Adipocyte (in vitro differentiated cells): ENCODE data around the gene ACVR1.

Source experiments
- DNase-seq: peaks from one replicate; pipeline ENCODE4 v3.0.0-alpha.2; 2015; ENCODE audit warnings: low read depth
- H3K27me3 ChIP-seq: replicated peaks from 2 replicates; pipeline ENCODE4 v1.7.0; 2013; ENCODE audit warnings: mild to moderate bottlenecking, low read length, moderate library complexity; ENCODE audit not compliant: control insufficient read depth, insufficient read depth
- H3K36me3 ChIP-seq: 2 replicates; pipeline ENCODE4 v1.7.0; 2013; ENCODE audit warnings: low read length, mild to moderate bottlenecking, moderate library complexity; ENCODE audit not compliant: control insufficient read depth, insufficient read depth, severe bottlenecking
- H3K4me1 ChIP-seq: 2 replicates; pipeline ENCODE4 v1.7.0; 2013; ENCODE audit warnings: mild to moderate bottlenecking, low read length, moderate library complexity; ENCODE audit not compliant: control insufficient read depth, insufficient read depth
- H3K4me3 ChIP-seq: 2 replicates; pipeline ENCODE4 v1.7.0; 2013; ENCODE audit warnings: mild to moderate bottlenecking, low read length, moderate library complexity
- H3K9ac ChIP-seq: 2 replicates; pipeline ENCODE4 v1.7.0; 2013; ENCODE audit warnings: mild to moderate bottlenecking, low read length, moderate library complexity
- H3K9me3 ChIP-seq: 2 replicates; pipeline ENCODE4 v1.7.0; 2013; ENCODE audit warnings: mild to moderate bottlenecking, low read length, moderate library complexity; ENCODE audit not compliant: control insufficient read depth

ACVR1 gene

GRCh38 chr2:157872791-157873190, 3.3 kb downstream of the ACVR1 start:
- DNase-seq, result no peak
- no peak overlapping the region for H3K9ac ChIP-seq
- H3K4me3 ChIP-seq, result no peak overlapping the region
- H3K9me3 ChIP-seq, result no peaks in the 10 kb centered on the region
- peaks cover 17% of the 10 kb centered on the region for H3K4me1 ChIP-seq
- no peaks in the 10 kb centered on the region for H3K27me3 ChIP-seq
- no peaks in the 10 kb centered on the region for H3K36me3 ChIP-seq

- Histone ChIP-seq H3K9me3 (no peaks in the 10 kb centered on the region), H3K27me3 (no peaks in the 10 kb centered on the region), H3K4me1 (peaks cover 13% of the 10 kb centered on the region), H3K36me3 (no peaks in the 10 kb centered on the region), H3K9ac (no peak overlapping the region), H3K4me3 (no peak overlapping the region)
- no peak for DNase-seq
These were observed 4.7 kb downstream of the ACVR1 start for GRCh38 chr2:157871415-157871814.

GRCh38 chr2:157868993-157869392, 7.1 kb downstream of the ACVR1 start:
- Histone ChIP-seq H3K27me3 (no peaks in the 10 kb centered on the region), H3K4me3 (no peak overlapping the region), H3K9me3 (no peaks in the 10 kb centered on the region), H3K4me1 (peaks cover 14% of the 10 kb centered on the region), H3K9ac (no peak overlapping the region), H3K36me3 (no peaks in the 10 kb centered on the region)
- no peak for DNase-seq

GRCh38 chr2:157867703-157868102, 8.4 kb downstream of the ACVR1 start:
- no peaks in the 10 kb centered on the region for H3K36me3 ChIP-seq
- no peak for DNase-seq
- H3K9me3 ChIP-seq, result no peaks in the 10 kb centered on the region

GRCh38 chr2:157866666-157867642, 9.2 kb downstream of the ACVR1 start:
- H3K4me1 ChIP-seq, result peaks cover 11% of the 10 kb centered on the region
- H3K9me3 ChIP-seq, result no peaks in the 10 kb centered on the region
- H3K4me3 ChIP-seq, result no peak overlapping the region
- no peak for DNase-seq
- no peaks in the 10 kb centered on the region for H3K27me3 ChIP-seq
- no peak overlapping the region for H3K9ac ChIP-seq
- no peaks in the 10 kb centered on the region for H3K36me3 ChIP-seq

More at GRCh38 chr2:157867703-157868102, 8.4 kb downstream of the ACVR1 start:
- Histone ChIP-seq H3K4me3 (no peak overlapping the region), H3K27me3 (no peaks in the 10 kb centered on the region), H3K9ac (no peak overlapping the region), H3K4me1 (peaks cover 11% of the 10 kb centered on the region)

- no peak overlapping the region for H3K4me3 ChIP-seq
- DNase-seq, result peak; percentile 66
These were observed 9.9 kb downstream of the ACVR1 start for GRCh38 chr2:157866202-157866601.

GRCh38 chr2:157864857-157865430, 11.2 kb downstream of the ACVR1 start:
- Histone ChIP-seq H3K27me3 (no peaks in the 10 kb centered on the region), H3K9ac (no peak overlapping the region), H3K36me3 (no peaks in the 10 kb centered on the region), H3K9me3 (no peaks in the 10 kb centered on the region), H3K4me1 (peaks cover 11% of the 10 kb centered on the region), H3K4me3 (no peak overlapping the region)
- no peak for DNase-seq

More at GRCh38 chr2:157866202-157866601, 9.9 kb downstream of the ACVR1 start:
- H3K4me1 ChIP-seq, result peaks cover 11% of the 10 kb centered on the region
- H3K9me3 ChIP-seq, result no peaks in the 10 kb centered on the region
- no peaks in the 10 kb centered on the region for H3K27me3 ChIP-seq
- H3K9ac ChIP-seq, result no peak overlapping the region
- no peaks in the 10 kb centered on the region for H3K36me3 ChIP-seq

GRCh38 chr2:157858846-157859245, 17.3 kb downstream of the ACVR1 start:
- Histone ChIP-seq H3K9ac (no peak overlapping the region), H3K36me3 (no peaks in the 10 kb centered on the region), H3K9me3 (no peaks in the 10 kb centered on the region), H3K27me3 (no peaks in the 10 kb centered on the region), H3K4me1 (peaks cover 14% of the 10 kb centered on the region), H3K4me3 (no peak overlapping the region)
- no peak for DNase-seq

- DNase-seq, result no peak
- H3K4me3 ChIP-seq, result no peak overlapping the region
- H3K36me3 ChIP-seq, result no peaks in the 10 kb centered on the region
- H3K9ac ChIP-seq, result no peak overlapping the region
- peaks cover 14% of the 10 kb centered on the region for H3K4me1 ChIP-seq
- H3K27me3 ChIP-seq, result no peaks in the 10 kb centered on the region
- no peaks in the 10 kb centered on the region for H3K9me3 ChIP-seq
These were observed 18.2 kb downstream of the ACVR1 start for GRCh38 chr2:157857881-157858280.

- DNase-seq, result no peak
- no peaks in the 10 kb centered on the region for H3K27me3 ChIP-seq
These were observed 20.0 kb downstream of the ACVR1 start for GRCh38 chr2:157856187-157856515.

GRCh38 chr2:157853820-157854219, 22.3 kb downstream of the ACVR1 start:
- Histone ChIP-seq H3K36me3 (no peaks in the 10 kb centered on the region), H3K9me3 (no peaks in the 10 kb centered on the region), H3K9ac (no peak overlapping the region), H3K4me3 (no peak overlapping the region), H3K4me1 (peaks cover 14% of the 10 kb centered on the region), H3K27me3 (no peaks in the 10 kb centered on the region)
- DNase-seq, result no peak

More at GRCh38 chr2:157856187-157856515, 20.0 kb downstream of the ACVR1 start:
- no peak overlapping the region for H3K9ac ChIP-seq
- peaks cover 14% of the 10 kb centered on the region for H3K4me1 ChIP-seq
- no peak overlapping the region for H3K4me3 ChIP-seq
- H3K9me3 ChIP-seq, result no peaks in the 10 kb centered on the region
- no peaks in the 10 kb centered on the region for H3K36me3 ChIP-seq
